ENCODE data around the gene FOXP4. TPM values are rescaled to one million over a fixed set of nuclear protein-coding genes. Genes with fewer than 3 reads are reported as not detected.

Gene FOXP4
- total RNA-seq, 1 experiment from 2014 or later: 32.3 TPM

DNA sequence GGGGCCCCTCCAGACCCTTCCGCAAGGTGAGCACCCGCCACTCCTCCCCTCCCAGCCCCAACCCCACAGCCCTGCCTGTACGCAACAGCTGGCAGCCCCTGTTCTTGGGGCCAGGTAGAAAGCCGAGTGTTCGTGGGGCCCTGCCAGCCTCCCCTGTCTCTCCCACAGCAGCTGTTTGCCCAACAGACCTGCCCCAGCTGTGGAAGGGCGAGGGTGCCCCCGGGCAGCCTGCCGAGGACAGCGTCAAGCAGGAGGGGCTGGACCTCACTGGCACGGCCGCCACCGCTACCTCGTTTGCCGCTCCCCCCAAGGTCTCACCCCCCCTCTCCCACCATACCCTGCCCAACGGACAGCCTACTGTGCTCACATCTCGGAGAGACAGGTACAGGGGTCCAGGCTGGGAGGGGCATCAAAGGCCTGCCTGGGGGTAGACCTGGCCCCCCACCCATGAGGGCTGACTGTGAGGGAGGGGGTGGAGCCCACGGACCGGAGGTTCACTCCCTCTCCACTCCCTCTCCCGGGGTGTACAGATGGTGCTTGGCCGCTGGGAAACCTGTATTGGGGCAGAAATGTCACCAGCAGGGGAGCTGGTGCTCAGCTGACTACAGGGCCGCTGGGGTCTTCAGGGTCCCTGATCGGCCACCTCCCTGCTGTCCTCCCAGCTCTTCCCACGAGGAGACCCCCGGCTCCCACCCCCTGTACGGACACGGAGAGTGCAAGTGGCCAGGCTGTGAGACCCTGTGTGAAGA is 41.1 kb downstream of the FOXP4 start:
- TF ChIP-seq FOSL1 (IDR thresholded peaks at IDR 0.05; ENCODE audit: low read depth) (no peak), SP1 (IDR thresholded peaks at IDR 0.05; ENCODE audit: low read depth) (no peak), ZFX (IDR thresholded peaks at IDR 0.05) (no peak), EGR1 (IDR thresholded peaks at IDR 0.05; ENCODE audit: low read depth) (no peak), REST (IDR thresholded peaks at IDR 0.05; ENCODE audit: low read depth) (no peak)
- POLR2A ChIA-PET: no interaction called here
- ATAC-seq: no peak

DNA sequence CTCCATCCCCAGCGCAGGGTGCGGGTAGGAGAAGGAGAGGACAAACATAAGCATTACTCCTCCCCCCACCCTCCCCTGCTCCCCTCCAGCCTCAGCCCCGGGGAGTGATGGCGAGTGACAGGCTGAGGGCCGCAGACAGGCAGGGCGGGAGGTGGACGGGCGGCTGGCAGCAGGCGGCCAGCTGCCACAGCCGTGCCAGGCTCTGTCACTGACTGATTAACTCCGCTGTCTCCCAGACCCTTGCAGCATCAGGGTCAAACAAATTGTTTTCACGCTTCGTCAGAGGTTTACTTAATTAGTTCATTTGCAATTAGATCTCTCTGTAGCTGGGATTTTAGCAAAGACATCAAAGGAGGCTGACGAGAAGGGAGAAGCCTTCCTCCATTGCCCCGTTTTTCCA is 41.9 kb downstream of the FOXP4 start:
- POLR2A ChIA-PET: no interaction called here
- intact Hi-C loops (cut with micrococcal nuclease): no loop called here
- no peaks in the 10 kb centered on the region for H4K20me1 ChIP-seq (ENCODE audit: insufficient read depth)
- H3K9ac ChIP-seq (ENCODE audit: low read length): no peak overlapping the region
- no peaks in the 10 kb centered on the region for H3K9me2 ChIP-seq (ENCODE audit: insufficient read depth)
- no peak overlapping the region for H3K27ac ChIP-seq (ENCODE audit: low read depth, low read length)
- no peak overlapping the region for H3K4me3 ChIP-seq (replicated peaks in 1 of 2; ENCODE audit: low read depth in 1 of 2, low read length in 2 of 2)
- RAD21 ChIA-PET (ENCODE audit: low non-redundant PET in 1 of 2, low total read pairs in 2 of 2, uncharacterized antibody in 2 of 2, unreplicated experiment in 2 of 2): no interaction called here
- peaks cover 0 to 14% of the 10 kb centered on the region in 2 experiments; a peak in 2 of 4 replicates for H3K36me3 ChIP-seq (ENCODE audit: control insufficient read depth in 1 of 2, insufficient read depth in 2 of 2, low read length in 2 of 2)
- no peak overlapping the region for H2AFZ ChIP-seq (ENCODE audit: low read depth, low read length, poor library complexity, severe bottlenecking)
- TF ChIP-seq SIN3A (IDR thresholded peaks at IDR 0.05; ENCODE audit: low read depth) (no peak), POLR2A (IDR thresholded peaks at IDR 0.05; ENCODE audit: borderline replicate concordance, extremely low read depth, insufficient read depth, insufficient read length) (no peak), ELF1 (IDR thresholded peaks at IDR 0.05; ENCODE audit: borderline replicate concordance, low read depth) (no peak), CBX3 (IDR thresholded peaks at IDR 0.05; ENCODE audit: low read depth) (no peak), EZH2 (IDR thresholded peaks at IDR 0.05) (no peak), ZNF274 (IDR thresholded peaks at IDR 0.05; ENCODE audit: low read depth, low read length) (no peak), EZH2phosphoT487 (IDR thresholded peaks at IDR 0.05; ENCODE audit: borderline replicate concordance) (no peak)
- no peaks in the 10 kb centered on the region for H3K9me3 ChIP-seq (ENCODE audit: control insufficient read depth in 1 of 2, insufficient read depth in 1 of 2, low read depth in 1 of 2, low read length in 2 of 2)
- DNase-seq (ENCODE audit: low read depth, low spot score) (no peak), ATAC-seq (no peak)
- BruUV-seq (replicated peaks): no TSS peak
- no peaks in the 10 kb centered on the region for H3K27me3 ChIP-seq (ENCODE audit: insufficient read depth, low read length)
- peaks cover 0 to 3% of the 10 kb centered on the region in 2 experiments; a peak in 1 of 4 replicates for H3K4me1 ChIP-seq (ENCODE audit: control insufficient read depth in 1 of 2, insufficient read depth in 2 of 2, low read length in 2 of 2)
- CTCF ChIA-PET: no interaction called here
- no peak overlapping the region for H3K4me2 ChIP-seq (ENCODE audit: low read length)
- no peaks in the 10 kb centered on the region for H3K79me2 ChIP-seq (ENCODE audit: insufficient read depth, low read length)

More for the DNA sequence above, 41.1 kb downstream of the FOXP4 start:
- Histone ChIP-seq H3K36me3 (ENCODE audit: control insufficient read depth in 1 of 2, insufficient read depth in 2 of 2, low read length in 2 of 2) (peaks cover 0 to 6% of the 10 kb centered on the region in 2 experiments; a peak in 2 of 4 replicates), H3K4me2 (ENCODE audit: low read length) (no peak overlapping the region), H3K9me2 (ENCODE audit: insufficient read depth) (no peaks in the 10 kb centered on the region), H3K4me3 (replicated peaks in 1 of 2; ENCODE audit: low read depth in 1 of 2, low read length in 2 of 2) (no peak overlapping the region), H3K9me3 (ENCODE audit: control insufficient read depth in 1 of 2, insufficient read depth in 1 of 2, low read depth in 1 of 2, low read length in 2 of 2) (no peaks in the 10 kb centered on the region), H3K9ac (ENCODE audit: low read length) (no peak overlapping the region), H3K27ac (ENCODE audit: low read depth, low read length) (no peak overlapping the region), H3K4me1 (ENCODE audit: control insufficient read depth in 1 of 2, insufficient read depth in 2 of 2, low read length in 2 of 2) (peaks cover under 1 to 5% of the 10 kb centered on the region in 2 experiments; a peak in 2 of 4 replicates), H3K79me2 (ENCODE audit: insufficient read depth, low read length) (no peaks in the 10 kb centered on the region), H2AFZ (ENCODE audit: low read depth, low read length, poor library complexity, severe bottlenecking) (no peak overlapping the region), H3K27me3 (ENCODE audit: insufficient read depth, low read length) (no peaks in the 10 kb centered on the region), H4K20me1 (ENCODE audit: insufficient read depth) (no peaks in the 10 kb centered on the region)
- DNase-seq (ENCODE audit: low read depth, low spot score): no peak
- intact Hi-C loops (cut with micrococcal nuclease): no loop called here
- no TSS peak for BruUV-seq (replicated peaks)
- ChIA-PET CTCF (no interaction called here), RAD21 (ENCODE audit: low non-redundant PET in 1 of 2, low total read pairs in 2 of 2, uncharacterized antibody in 2 of 2, unreplicated experiment in 2 of 2) (no interaction called here)

All from HCT116 (cell line).